Small intestine (tissue), 7 donors: Measurements from ENCODE around the gene TADA2A. TPM values are rescaled to one million over a fixed set of nuclear protein-coding genes. Genes with fewer than 3 reads are reported as not detected.
"Not testable (repeated sequence)": the region's sequence is repeated elsewhere in the genome, so short reads cannot be mapped to it uniquely, and the experiment has no call there.

Experiments used
- DNase-seq, 2 donors: peaks; one replicate each; pipeline versions ENCODE4 v3.0.0 to v3.0.0-alpha.2; 2013
- FAIRE-seq: peaks from 2 replicates; lab custom pipeline; 2012; peaks lifted over from hg19 to GRCh38; lab: Jason Lieb, UNC
- H3K27ac ChIP-seq, 3 donors: one replicate each; pipeline ENCODE4 v1.5.1; 2013; ENCODE audit warnings: low read length in 2 of 3, mild to moderate bottlenecking in 2 of 3, control low read depth in 1 of 3, inconsistent platforms in 1 of 3, low read depth in 1 of 3, moderate library complexity in 1 of 3
- H3K27me3 ChIP-seq, 3 donors: one replicate each; pipeline ENCODE4 v1.6.1; 2013; ENCODE audit warnings: low read length in 3 of 3, inconsistent platforms in 1 of 3; ENCODE audit not compliant: control insufficient read depth in 3 of 3, insufficient read depth in 3 of 3
- H3K36me3 ChIP-seq, 3 donors: one replicate each; pipeline ENCODE4 v1.6.1; 2013; ENCODE audit warnings: low read length in 3 of 3, inconsistent platforms in 1 of 3, low read depth in 1 of 3, mild to moderate bottlenecking in 1 of 3, moderate library complexity in 1 of 3; ENCODE audit not compliant: control insufficient read depth in 3 of 3, insufficient read depth in 2 of 3
- H3K4me1 ChIP-seq, 3 donors: one replicate each; pipeline ENCODE4 v1.6.1; 2013; ENCODE audit warnings: low read length in 2 of 3, inconsistent platforms in 1 of 3, low read depth in 1 of 3, mild to moderate bottlenecking in 1 of 3, moderate library complexity in 1 of 3; ENCODE audit not compliant: control insufficient read depth in 3 of 3, insufficient read depth in 2 of 3
- H3K4me3 ChIP-seq, 3 donors: one replicate each; pipeline ENCODE4 v1.5.1; 2013; ENCODE audit warnings: low read length in 3 of 3, control low read depth in 1 of 3, inconsistent platforms in 1 of 3, low read depth in 1 of 3, mild to moderate bottlenecking in 1 of 3, moderate library complexity in 1 of 3
- H3K9me3 ChIP-seq, 2 donors: one replicate each; pipeline ENCODE4 v1.6.1; 2013; ENCODE audit warnings: low read depth in 1 of 2, low read length in 1 of 2; ENCODE audit not compliant: control insufficient read depth in 2 of 2, insufficient read depth in 1 of 2
- WGBS, 3 donors: extraction: QIAGEN DNeasy Blood & Tissue Kit; methylation state at CpG; one replicate each; pipeline ENCODE4 v1.1.7; 2013; 5-methylcytosine and 5-hydroxymethylcytosine counted together
- polyA plus RNA-seq, 4 donors: library from polyadenylated mRNA; stranded (reverse) in 3 of 4; unstranded in 1 of 4; fragments of 200-250 nt in 3 of 4; fragments of 120-200 nt in 1 of 4; gene quantifications; one replicate each; pipeline versions ENCODE4 v1.2.1 to v1.2.3, GENCODE V29; 2013
- donor health status: healthy with polysubstance abuse.
- donor health status: control.
- donor health status: control.
- donor health status: Bipolar disorder and iron deficiency.
- donor health status: healthy.

TADA2A gene
- polyA plus RNA-seq, 4 donors: 7.4 to 20.8 (median 8.5) TPM

- no peak overlapping the region for H3K27ac ChIP-seq
- no peak overlapping the region for H3K4me3 ChIP-seq
- H3K9me3 ChIP-seq: no peaks in the 10 kb centered on the region
- FAIRE-seq: no peak
- H3K27me3 ChIP-seq: no peaks in the 10 kb centered on the region
- H3K4me1 ChIP-seq: no peaks in the 10 kb centered on the region
- no peak for DNase-seq
- WGBS, 3 donors: 88 to 98% (median 91%) methylated on average over 6 of the region's 6 CpGs
- peaks cover 0 to 28% (median 2%) of the 10 kb centered on the region in 3 donors for H3K36me3 ChIP-seq
These were observed 43.4 kb downstream of the TADA2A start for GRCh38 chr17:37450112-37450511.

GRCh38 chr17:37457801-37458200 lies 51.1 kb downstream of the TADA2A start:
- H3K4me1 ChIP-seq, FAIRE-seq, H3K9me3 ChIP-seq, H3K4me3 ChIP-seq, DNase-seq, H3K27ac ChIP-seq, H3K27me3 ChIP-seq: not testable (repeated sequence)
- peaks cover 0 to 29% (median 2%) of the 10 kb centered on the region in 3 donors for H3K36me3 ChIP-seq
- 60 to 90% (median 73%) methylated on average over 3 of the region's 3 CpGs for WGBS, 3 donors

GRCh38 chr17:37458805-37459204 lies 52.1 kb downstream of the TADA2A start:
- 96 to 100% (median 99%) methylated on average over 3 of the region's 3 CpGs for WGBS, 3 donors
- H3K36me3 ChIP-seq: peaks cover 0 to 36% (median 2%) of the 10 kb centered on the region in 3 donors

GRCh38 chr17:37461668-37462067 lies 55.0 kb downstream of the TADA2A start:
- FAIRE-seq (no peak), DNase-seq (no peak)
- Histone ChIP-seq H3K27me3 (no peaks in the 10 kb centered on the region), H3K9me3 (no peaks in the 10 kb centered on the region), H3K4me1 (no peaks in the 10 kb centered on the region), H3K27ac (no peak overlapping the region), H3K36me3 (peaks cover 4 to 40% (median 4%) of the 10 kb centered on the region in 3 donors), H3K4me3 (no peak overlapping the region)
- 68 to 75% (median 73%) methylated on average over 3 of the region's 3 CpGs for WGBS, 3 donors

More at GRCh38 chr17:37458805-37459204, 52.1 kb downstream of the TADA2A start:
- H3K27ac ChIP-seq: no peak overlapping the region
- no peaks in the 10 kb centered on the region for H3K27me3 ChIP-seq
- H3K9me3 ChIP-seq: no peaks in the 10 kb centered on the region
- H3K4me1 ChIP-seq: no peaks in the 10 kb centered on the region
- no peak for FAIRE-seq
- no peak overlapping the region for H3K4me3 ChIP-seq
- no peak for DNase-seq

DNA sequence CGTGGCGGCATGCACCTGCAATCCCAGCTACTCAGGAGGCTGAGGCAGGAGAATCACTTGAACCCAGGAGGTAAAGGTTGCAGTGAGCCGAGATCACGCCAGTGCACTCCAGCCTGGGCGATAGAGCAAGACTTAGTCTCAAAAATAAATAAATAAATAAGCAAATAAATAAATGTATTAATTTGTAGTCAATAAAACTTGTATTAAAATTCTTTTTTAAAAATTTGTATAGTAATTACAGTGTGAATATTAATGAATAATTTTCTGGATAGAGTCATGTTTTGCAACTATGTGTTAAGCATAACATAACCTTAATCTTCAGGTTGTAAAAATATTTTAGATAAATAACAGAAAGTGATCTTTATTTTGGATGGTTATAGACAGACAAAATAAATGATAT lies 55.8 kb downstream of the TADA2A start:
- no peak overlapping the region for H3K27ac ChIP-seq
- DNase-seq (no peak), FAIRE-seq (no peak)
- peaks cover 2 to 40% (median 4%) of the 10 kb centered on the region in 3 donors for H3K36me3 ChIP-seq
- H3K9me3 ChIP-seq: no peaks in the 10 kb centered on the region
- H3K4me1 ChIP-seq: no peaks in the 10 kb centered on the region
- 95 to 97% (median 97%) methylated on average over 5 of the region's 5 CpGs for WGBS, 3 donors
- H3K27me3 ChIP-seq: no peaks in the 10 kb centered on the region
- H3K4me3 ChIP-seq: no peak overlapping the region

DNA sequence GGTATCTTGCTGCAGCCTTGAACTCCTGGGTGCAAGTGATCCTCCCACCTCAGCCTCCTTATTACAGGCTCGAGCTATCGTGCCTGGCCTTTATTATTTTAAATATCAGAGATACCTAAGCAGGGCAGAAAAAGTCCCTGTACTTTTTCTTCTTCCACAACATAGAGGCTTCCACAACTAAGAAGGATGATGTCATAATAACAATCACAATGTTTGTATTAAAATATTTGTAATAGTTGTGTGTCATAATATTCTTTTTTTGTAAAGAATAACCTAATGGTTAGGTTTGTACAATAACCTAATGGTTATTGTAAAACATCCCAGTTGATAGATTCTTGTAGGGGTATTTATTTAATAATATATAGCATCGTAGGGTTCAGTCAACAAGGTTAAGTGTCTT lies 56.4 kb downstream of the TADA2A start:
- Histone ChIP-seq H3K36me3 (peaks cover 4 to 43% (median 4%) of the 10 kb centered on the region in 3 donors), H3K27ac (no peak overlapping the region), H3K27me3 (no peaks in the 10 kb centered on the region), H3K4me3 (no peak overlapping the region), H3K9me3 (no peaks in the 10 kb centered on the region), H3K4me1 (no peaks in the 10 kb centered on the region)
- no peak for FAIRE-seq
- WGBS, 3 donors: 90 to 98% (median 97%) methylated on average over 3 of the region's 3 CpGs
- DNase-seq: no peak

DNA sequence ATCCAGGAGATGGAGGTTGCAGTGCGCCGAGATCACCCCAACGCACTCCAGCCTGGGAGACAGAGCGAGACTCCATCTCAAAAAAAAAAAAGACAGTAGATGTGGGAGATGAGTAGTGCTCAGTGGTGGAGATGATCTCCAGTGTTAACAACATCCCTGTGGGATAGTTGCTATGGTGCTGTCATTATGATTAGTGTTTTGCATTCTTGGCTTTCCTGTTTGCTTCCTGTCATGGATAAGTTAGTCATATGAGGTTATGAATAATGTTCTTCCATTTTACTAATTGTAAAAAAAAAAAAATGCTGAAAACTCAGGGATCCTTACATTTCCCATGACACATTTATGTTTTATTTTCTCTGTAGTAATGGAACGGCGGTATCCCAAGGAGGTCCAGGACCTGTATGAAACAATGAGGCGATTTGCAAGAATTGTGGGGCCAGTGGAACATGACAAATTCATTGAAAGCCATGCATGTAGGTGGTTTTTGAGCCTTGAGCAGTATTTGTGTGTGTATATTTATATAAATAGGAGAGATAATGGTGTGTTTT lies 58.5 kb downstream of the TADA2A start:
- H3K4me1 ChIP-seq: no peaks in the 10 kb centered on the region
- no peak for DNase-seq
- no peak for FAIRE-seq
- no peak overlapping the region for H3K27ac ChIP-seq
- no peak overlapping the region for H3K4me3 ChIP-seq
- no peaks in the 10 kb centered on the region for H3K27me3 ChIP-seq
- H3K36me3 ChIP-seq: peaks cover 5 to 39% (median 6%) of the 10 kb centered on the region in 3 donors
- WGBS, 3 donors: 96 to 99% (median 98%) methylated on average over 7 of the region's 7 CpGs
- no peaks in the 10 kb centered on the region for H3K9me3 ChIP-seq

DNA sequence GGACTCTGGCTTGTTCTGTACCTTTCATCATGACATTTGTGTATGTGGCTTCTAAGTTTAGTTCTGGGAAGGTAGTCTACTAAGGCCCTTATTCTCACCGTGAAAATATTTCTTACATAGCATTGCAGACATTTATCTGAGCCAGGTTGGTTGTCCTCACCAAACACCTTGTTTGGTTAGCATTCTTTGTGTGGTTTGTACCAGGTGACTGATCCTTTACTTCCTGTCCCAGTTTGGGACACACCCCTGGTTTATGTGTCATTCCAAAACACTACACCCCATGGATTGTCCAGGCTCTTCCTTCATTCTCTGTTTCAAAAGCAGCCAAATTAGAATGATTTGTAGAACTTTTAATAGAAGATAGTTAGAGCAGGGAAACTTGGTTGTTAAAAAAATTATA lies 59.8 kb downstream of the TADA2A start:
- DNase-seq: no peak
- no peak overlapping the region for H3K4me3 ChIP-seq
- H3K36me3 ChIP-seq: peaks cover 11 to 43% (median 13%) of the 10 kb centered on the region in 3 donors
- H3K9me3 ChIP-seq: no peaks in the 10 kb centered on the region
- H3K27me3 ChIP-seq: no peaks in the 10 kb centered on the region
- no peak for FAIRE-seq
- H3K4me1 ChIP-seq: no peaks in the 10 kb centered on the region
- WGBS, 3 donors: 90 to 94% (median 93%) methylated on average over 1 of the region's 1 CpG
- no peak overlapping the region for H3K27ac ChIP-seq

- no peaks in the 10 kb centered on the region for H3K9me3 ChIP-seq
- no peak overlapping the region for H3K4me3 ChIP-seq
- no peak overlapping the region for H3K27ac ChIP-seq
- no peaks in the 10 kb centered on the region for H3K4me1 ChIP-seq
- H3K27me3 ChIP-seq: no peaks in the 10 kb centered on the region
- FAIRE-seq (no peak), DNase-seq (no peak)
- WGBS, 3 donors: 84 to 95% (median 92%) methylated on average over 7 of the region's 7 CpGs
- H3K36me3 ChIP-seq: peaks cover 14 to 46% (median 24%) of the 10 kb centered on the region in 3 donors
These were observed 63.5 kb downstream of the TADA2A start for GRCh38 chr17:37470181-37470580.
